Keratinocyte (primary cell): ENCODE measurements around the gene LBP.

Experiments
- EZH2 ChIP-seq: IDR thresholded peaks from one replicate; pipeline ENCODE4 v1.6.1; 2012; ENCODE audit warnings: inconsistent platforms, mild to moderate bottlenecking, low read length, moderate library complexity
- TF ChIP-seq, protein P1 (sequence below), 3 experiments: IDR thresholded peaks in 1 of 3; conservative IDR thresholded peaks in 1 of 3; optimal IDR thresholded peaks in 1 of 3; 2 replicates in 2 of 3; 3 replicates in 1 of 3; pipeline versions ENCODE3 to v1.5.1; 2011; ENCODE audit warnings: low read length in 3 of 3, mild to moderate bottlenecking in 3 of 3, moderate library complexity in 2 of 3, control low read depth in 1 of 3, inconsistent platforms in 1 of 3; ENCODE audit not compliant: insufficient read depth in 2 of 3; ENCODE audit errors: extremely low read depth in 1 of 3

DNA sequence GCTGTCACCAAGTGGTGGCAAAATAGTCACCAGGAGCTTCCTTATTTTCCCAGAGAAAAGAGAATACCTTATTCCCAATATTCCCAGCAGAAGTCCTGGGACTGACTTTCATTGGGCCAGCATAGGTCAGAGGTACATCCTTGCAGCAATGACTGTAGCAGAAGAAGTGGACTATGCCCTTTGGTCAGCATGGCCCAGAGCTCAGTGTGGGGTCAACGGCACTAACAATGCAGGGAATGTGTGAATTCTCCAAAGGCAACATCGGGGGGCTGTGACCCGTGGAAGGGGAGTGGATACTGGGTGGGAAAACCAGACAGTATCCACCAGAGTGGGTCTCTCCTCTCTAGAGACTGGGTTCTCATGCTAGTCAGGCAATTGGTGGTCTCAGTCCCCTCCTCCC lies 15.6 kb upstream of the LBP start:
- TF ChIP-seq, protein P1, sequence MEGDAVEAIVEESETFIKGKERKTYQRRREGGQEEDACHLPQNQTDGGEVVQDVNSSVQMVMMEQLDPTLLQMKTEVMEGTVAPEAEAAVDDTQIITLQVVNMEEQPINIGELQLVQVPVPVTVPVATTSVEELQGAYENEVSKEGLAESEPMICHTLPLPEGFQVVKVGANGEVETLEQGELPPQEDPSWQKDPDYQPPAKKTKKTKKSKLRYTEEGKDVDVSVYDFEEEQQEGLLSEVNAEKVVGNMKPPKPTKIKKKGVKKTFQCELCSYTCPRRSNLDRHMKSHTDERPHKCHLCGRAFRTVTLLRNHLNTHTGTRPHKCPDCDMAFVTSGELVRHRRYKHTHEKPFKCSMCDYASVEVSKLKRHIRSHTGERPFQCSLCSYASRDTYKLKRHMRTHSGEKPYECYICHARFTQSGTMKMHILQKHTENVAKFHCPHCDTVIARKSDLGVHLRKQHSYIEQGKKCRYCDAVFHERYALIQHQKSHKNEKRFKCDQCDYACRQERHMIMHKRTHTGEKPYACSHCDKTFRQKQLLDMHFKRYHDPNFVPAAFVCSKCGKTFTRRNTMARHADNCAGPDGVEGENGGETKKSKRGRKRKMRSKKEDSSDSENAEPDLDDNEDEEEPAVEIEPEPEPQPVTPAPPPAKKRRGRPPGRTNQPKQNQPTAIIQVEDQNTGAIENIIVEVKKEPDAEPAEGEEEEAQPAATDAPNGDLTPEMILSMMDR (optimal IDR thresholded peaks at IDR 0.05 in 1 of 3, IDR thresholded peaks at IDR 0.05 in 1 of 3, conservative IDR thresholded peaks at IDR 0.05 in 1 of 3; ENCODE audit: extremely low read depth in 1 of 3, insufficient read depth in 2 of 3, low read length in 3 of 3) = no peak
- TF ChIP-seq EZH2 = no peak
